Measurements from ENCODE around the gene TMEM250. TPM values are rescaled to one million over a fixed set of nuclear protein-coding genes. Genes with fewer than 3 reads are reported as not detected.

The TMEM250 gene
- total RNA-seq, 3 donors from 2014 or later (not counting 1 experiment from before 2014, with no cell fraction given): 19.5 to 34.3 (median 33.6) TPM

- H3K9me3 Mint-ChIP-seq: no peaks in the 10 kb centered on the region
Measured at GRCh38 chr9:136141682-136142413, 23.2 kb upstream of the TMEM250 start.

GRCh38 chr9:136140966-136141365 lies 22.3 kb upstream of the TMEM250 start:
- H3K9me3 Mint-ChIP-seq: no peaks in the 10 kb centered on the region
- WGBS (ENCODE audit: insufficient coverage): 90% methylated on average over 14 of the region's 14 CpGs

More at GRCh38 chr9:136141682-136142413, 23.2 kb upstream of the TMEM250 start:
- Mint-ChIP-seq H3K4me3 (no peak overlapping the region), H3K4me1 (no peaks in the 10 kb centered on the region), H3K27me3 (ENCODE audit: low read depth in 2 of 2) (peaks cover 0 to 3% of the 10 kb centered on the region in 2 donors), H3K27ac (no peak overlapping the region), H3K36me3 (no peaks in the 10 kb centered on the region)
- WGBS (ENCODE audit: insufficient coverage): 86% methylated on average over 19 of the region's 19 CpGs
- TF ChIP-seq, protein P1, sequence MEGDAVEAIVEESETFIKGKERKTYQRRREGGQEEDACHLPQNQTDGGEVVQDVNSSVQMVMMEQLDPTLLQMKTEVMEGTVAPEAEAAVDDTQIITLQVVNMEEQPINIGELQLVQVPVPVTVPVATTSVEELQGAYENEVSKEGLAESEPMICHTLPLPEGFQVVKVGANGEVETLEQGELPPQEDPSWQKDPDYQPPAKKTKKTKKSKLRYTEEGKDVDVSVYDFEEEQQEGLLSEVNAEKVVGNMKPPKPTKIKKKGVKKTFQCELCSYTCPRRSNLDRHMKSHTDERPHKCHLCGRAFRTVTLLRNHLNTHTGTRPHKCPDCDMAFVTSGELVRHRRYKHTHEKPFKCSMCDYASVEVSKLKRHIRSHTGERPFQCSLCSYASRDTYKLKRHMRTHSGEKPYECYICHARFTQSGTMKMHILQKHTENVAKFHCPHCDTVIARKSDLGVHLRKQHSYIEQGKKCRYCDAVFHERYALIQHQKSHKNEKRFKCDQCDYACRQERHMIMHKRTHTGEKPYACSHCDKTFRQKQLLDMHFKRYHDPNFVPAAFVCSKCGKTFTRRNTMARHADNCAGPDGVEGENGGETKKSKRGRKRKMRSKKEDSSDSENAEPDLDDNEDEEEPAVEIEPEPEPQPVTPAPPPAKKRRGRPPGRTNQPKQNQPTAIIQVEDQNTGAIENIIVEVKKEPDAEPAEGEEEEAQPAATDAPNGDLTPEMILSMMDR (IDR thresholded peaks at IDR 0.05): no peak
- DNase-seq (no peak), ATAC-seq (no peak)
- H3K27me3 ChIP-seq (ENCODE audit: control insufficient read depth, insufficient read depth, low read length): no peaks in the 10 kb centered on the region
- H3K36me3 ChIP-seq (ENCODE audit: control insufficient read depth, insufficient read depth, low read length): no peaks in the 10 kb centered on the region
- no peak overlapping the region for H3K4me3 ChIP-seq (ENCODE audit: low read length)
- no peak overlapping the region for H3K27ac ChIP-seq (ENCODE audit: low read length)
- H3K9me3 ChIP-seq (ENCODE audit: control insufficient read depth, insufficient read depth, low read length): no peaks in the 10 kb centered on the region
- H3K4me1 ChIP-seq (ENCODE audit: control insufficient read depth, insufficient read depth, low read length): no peaks in the 10 kb centered on the region
- intact Hi-C loops (cut with micrococcal nuclease): no loop called here

DNA sequence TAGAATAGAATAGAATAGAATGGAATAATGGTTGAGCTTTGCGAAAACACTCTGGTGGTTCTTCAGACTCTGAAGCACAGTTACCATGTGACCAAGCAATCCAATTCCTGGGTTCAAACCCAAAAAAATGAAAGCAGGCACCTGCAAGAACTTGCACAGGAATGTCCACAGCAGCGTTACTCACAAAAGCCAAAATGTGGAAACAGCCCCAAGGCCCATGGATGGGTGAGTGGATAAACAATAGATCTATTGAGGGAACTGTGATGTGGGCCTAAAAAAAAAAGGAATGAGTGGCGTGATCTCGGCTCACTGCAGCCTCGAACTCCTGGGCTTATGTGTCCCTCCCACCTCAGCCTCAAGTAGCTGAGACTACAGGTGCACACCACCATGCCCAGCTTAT lies 21.4 kb upstream of the TMEM250 start:
- H3K9me3 Mint-ChIP-seq: no peaks in the 10 kb centered on the region
- ATAC-seq: no peak
- intact Hi-C loops (cut with micrococcal nuclease): no loop called here
- H3K36me3 Mint-ChIP-seq: no peaks in the 10 kb centered on the region
- no peaks in the 10 kb centered on the region for H3K27me3 ChIP-seq (ENCODE audit: control insufficient read depth, insufficient read depth, low read length)
- H3K4me3 Mint-ChIP-seq: no peak overlapping the region
- DNase-seq: no peak
- peaks cover 3 to 5% of the 10 kb centered on the region in 2 donors for H3K27me3 Mint-ChIP-seq (ENCODE audit: low read depth in 2 of 2)
- no peaks in the 10 kb centered on the region for H3K4me1 Mint-ChIP-seq
- no peak overlapping the region for H3K27ac ChIP-seq (ENCODE audit: low read length)
- no peaks in the 10 kb centered on the region for H3K36me3 ChIP-seq (ENCODE audit: control insufficient read depth, insufficient read depth, low read length)
- H3K4me1 ChIP-seq (ENCODE audit: control insufficient read depth, insufficient read depth, low read length): no peaks in the 10 kb centered on the region
- no peaks in the 10 kb centered on the region for H3K9me3 ChIP-seq (ENCODE audit: control insufficient read depth, insufficient read depth, low read length)
- H3K4me3 ChIP-seq (ENCODE audit: low read length): no peak overlapping the region
- no peak overlapping the region for H3K27ac Mint-ChIP-seq
- TF ChIP-seq, protein P1 (IDR thresholded peaks at IDR 0.05): no peak
- 83% methylated on average over 4 of the region's 5 CpGs for WGBS (ENCODE audit: insufficient coverage)

More at GRCh38 chr9:136140966-136141365, 22.3 kb upstream of the TMEM250 start:
- peaks cover 2 to 3% of the 10 kb centered on the region in 2 donors for H3K27me3 Mint-ChIP-seq (ENCODE audit: low read depth in 2 of 2)
- no peak for DNase-seq
- no peaks in the 10 kb centered on the region for H3K4me1 Mint-ChIP-seq
- Histone ChIP-seq H3K4me3 (ENCODE audit: low read length) (no peak overlapping the region), H3K27ac (ENCODE audit: low read length) (no peak overlapping the region), H3K9me3 (ENCODE audit: control insufficient read depth, insufficient read depth, low read length) (no peaks in the 10 kb centered on the region), H3K27me3 (ENCODE audit: control insufficient read depth, insufficient read depth, low read length) (no peaks in the 10 kb centered on the region), H3K36me3 (ENCODE audit: control insufficient read depth, insufficient read depth, low read length) (no peaks in the 10 kb centered on the region), H3K4me1 (ENCODE audit: control insufficient read depth, insufficient read depth, low read length) (no peaks in the 10 kb centered on the region)
- intact Hi-C loops (cut with micrococcal nuclease): no loop called here
- H3K4me3 Mint-ChIP-seq: no peak overlapping the region
- no peak for ATAC-seq
- H3K27ac Mint-ChIP-seq: no peak overlapping the region
- TF ChIP-seq, protein P1 (IDR thresholded peaks at IDR 0.05): no peak
- H3K36me3 Mint-ChIP-seq: no peaks in the 10 kb centered on the region

Measured in natural killer cell (primary cell).